GM19099 (cell line): ENCODE results near the gene TMEM169.

Experiments used
- POLR2A ChIP-seq: IDR thresholded peaks from 3 replicates; pipeline ENCODE4 v1.6.1; 2011; ENCODE audit warnings: low read depth; ENCODE audit not compliant: insufficient read length; ENCODE audit errors: extremely low read depth

The TMEM169 gene

GRCh38 chr2:216139884-216140283 is 58.2 kb downstream of the TMEM169 start:
- no peak for TF ChIP-seq POLR2A

GRCh38 chr2:216142540-216142939 is 60.8 kb downstream of the TMEM169 start:
- TF ChIP-seq POLR2A, result no peak

GRCh38 chr2:216144372-216144771 is 62.7 kb downstream of the TMEM169 start:
- TF ChIP-seq POLR2A, result no peak

GRCh38 chr2:216144857-216145256 is 63.1 kb downstream of the TMEM169 start:
- TF ChIP-seq POLR2A, result no peak

DNA sequence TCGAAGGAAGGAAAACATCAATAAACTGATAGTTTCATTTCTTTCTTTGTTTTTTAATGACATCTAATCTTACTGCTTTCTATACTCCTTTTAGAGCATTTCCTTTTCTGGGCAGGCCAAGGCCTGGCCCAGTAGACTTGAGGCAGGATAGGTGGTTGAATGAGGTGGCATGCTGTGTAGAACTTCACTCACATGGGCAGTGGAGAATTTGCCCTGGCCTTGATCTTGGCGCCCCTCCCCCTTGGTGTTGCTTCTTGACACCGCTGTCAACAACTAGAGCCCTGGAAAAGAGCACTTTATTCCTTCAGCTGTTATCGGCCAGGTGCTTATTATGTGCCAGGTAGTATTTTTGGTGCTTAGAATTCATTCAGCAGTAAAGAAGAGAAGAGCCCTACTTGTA is 64.9 kb downstream of the TMEM169 start:
- no peak for TF ChIP-seq POLR2A

GRCh38 chr2:216147172-216148131 is 65.7 kb downstream of the TMEM169 start:
- TF ChIP-seq POLR2A, result no peak

GRCh38 chr2:216148983-216149382 is 67.3 kb downstream of the TMEM169 start:
- no peak for TF ChIP-seq POLR2A

DNA sequence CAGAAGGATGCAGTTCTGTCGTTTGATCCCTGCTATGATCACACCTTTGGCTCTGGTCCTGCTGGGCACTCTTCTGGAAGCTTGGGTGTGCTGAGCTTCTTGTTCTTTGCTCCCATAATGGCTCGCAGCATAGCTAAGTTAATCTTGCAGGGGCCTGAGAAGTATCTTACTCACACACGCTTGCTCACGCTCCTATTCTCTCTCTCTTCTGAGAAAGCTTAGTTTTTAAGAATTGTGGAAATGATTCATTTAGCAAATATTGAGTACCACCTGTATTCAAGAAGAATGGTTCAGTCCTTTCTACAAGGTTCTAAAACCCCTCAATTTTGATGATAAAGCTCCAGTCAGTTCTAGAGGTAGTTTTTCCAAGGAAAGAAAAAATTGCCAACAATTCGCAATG is 68.0 kb downstream of the TMEM169 start:
- TF ChIP-seq POLR2A, result no peak

DNA sequence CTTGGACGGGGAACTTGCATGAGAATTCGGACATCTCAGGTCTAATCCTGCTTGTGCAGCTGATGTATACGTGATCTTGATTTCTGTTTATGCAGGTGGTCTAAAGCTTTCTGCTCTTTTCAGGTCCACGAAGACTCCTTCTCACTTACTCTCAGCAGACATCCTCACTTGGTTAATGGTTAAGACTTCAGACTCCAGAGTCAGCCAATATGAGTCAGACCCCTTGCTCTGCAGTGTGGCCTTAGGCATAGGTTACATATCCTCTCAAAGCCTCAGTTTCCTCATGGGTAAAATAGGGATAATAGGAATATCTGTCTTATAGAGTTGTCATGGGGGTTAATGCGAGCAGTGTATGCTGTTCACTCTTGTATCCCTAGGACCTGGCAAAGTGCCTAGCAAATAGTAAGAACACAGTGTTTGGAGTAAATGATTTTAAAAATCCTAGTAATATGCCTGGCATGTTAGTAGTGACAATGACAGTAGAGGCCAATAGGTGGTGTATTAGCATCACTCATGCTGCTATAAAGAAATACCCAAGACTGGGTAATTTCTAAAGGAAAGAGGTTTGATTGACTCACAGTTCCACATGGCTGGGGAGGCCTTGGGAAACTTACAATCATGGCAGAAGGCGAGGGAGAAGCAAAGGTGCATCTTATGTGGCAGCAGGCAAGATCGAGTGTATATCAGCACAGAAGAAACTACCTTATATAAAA is 69.8 kb downstream of the TMEM169 start:
- no peak for TF ChIP-seq POLR2A
